Liver (tissue), 9 donors: ENCODE data around the gene IDH1. TPM values are rescaled to one million over a fixed set of nuclear protein-coding genes. Genes with fewer than 3 reads are reported as not detected.

ENCODE experiments used
- DNase-seq: peaks from one replicate; pipeline ENCODE4 v3.0.0-alpha.2; 2017; ENCODE audit warnings: low spot score
- H3K27ac ChIP-seq, 2 donors: one replicate each; pipeline ENCODE4 v1.7.0; 2013; ENCODE audit warnings: inconsistent platforms in 2 of 2, low read length in 2 of 2, control low read depth in 1 of 2, low read depth in 1 of 2, mild to moderate bottlenecking in 1 of 2
- H3K27me3 ChIP-seq, 4 donors: one replicate each; pipeline versions ENCODE4 v1.6.1 to v1.7.0; 2013; ENCODE audit warnings: low read length in 3 of 4, inconsistent platforms in 1 of 4, mild to moderate bottlenecking in 1 of 4, moderate library complexity in 1 of 4; ENCODE audit not compliant: control insufficient read depth in 4 of 4, insufficient read depth in 4 of 4
- H3K36me3 ChIP-seq, 4 donors: one replicate each; pipeline versions ENCODE4 v1.6.1 to v1.7.0; 2013; ENCODE audit warnings: low read length in 3 of 4, mild to moderate bottlenecking in 3 of 4, low read depth in 1 of 4, moderate library complexity in 1 of 4; ENCODE audit not compliant: control insufficient read depth in 4 of 4, insufficient read depth in 3 of 4
- H3K4me1 ChIP-seq, 4 donors: one replicate each; pipeline versions ENCODE4 v1.6.1 to v1.7.0; 2013; ENCODE audit warnings: low read length in 3 of 4, mild to moderate bottlenecking in 3 of 4, moderate library complexity in 1 of 4; ENCODE audit not compliant: control insufficient read depth in 4 of 4, insufficient read depth in 4 of 4
- H3K4me3 ChIP-seq, 3 donors: one replicate each; pipeline versions ENCODE4 v1.6.1 to v1.7.0; 2013; ENCODE audit warnings: low read length in 3 of 3, control low read depth in 1 of 3, low read depth in 1 of 3, mild to moderate bottlenecking in 1 of 3
- H3K9ac ChIP-seq, 2 donors: one replicate each; pipeline ENCODE4 v1.7.0; 2013; ENCODE audit warnings: low read length in 2 of 2, mild to moderate bottlenecking in 2 of 2, moderate library complexity in 2 of 2, control low read depth in 1 of 2, low read depth in 1 of 2
- H3K9me3 ChIP-seq, 4 donors: one replicate each; pipeline versions ENCODE4 v1.6.1 to v1.7.0; 2013; ENCODE audit warnings: low read length in 3 of 4; ENCODE audit not compliant: control insufficient read depth in 4 of 4
- ATF3 ChIP-seq: IDR thresholded peaks from 2 replicates; pipeline ENCODE4 v1.6.1; 2016; ENCODE audit warnings: antibody characterized with exemption
- CTCF ChIP-seq: fragments of 150-350 bp; IDR thresholded peaks from 2 replicates; pipeline ENCODE4 v1.5.1; 2017; ENCODE audit warnings: improper control_type of control experiment, low read depth, low read length; ENCODE audit not compliant: missing input control
- EGR1 ChIP-seq, 2 donors: IDR thresholded peaks; 2 replicates each; pipeline ENCODE4 v1.6.1; 2016 to 2018; ENCODE audit warnings: antibody characterized with exemption in 2 of 2, low read depth in 2 of 2
- FOXA1 ChIP-seq: IDR thresholded peaks from 2 replicates; pipeline ENCODE4 v1.6.1; 2016; ENCODE audit warnings: antibody characterized with exemption
- FOXA2 ChIP-seq: IDR thresholded peaks from 2 replicates; pipeline ENCODE4 v1.6.1; 2016; ENCODE audit warnings: antibody characterized with exemption
- GABPA ChIP-seq, 2 donors: IDR thresholded peaks in 1 of 2; conservative IDR thresholded peaks in 1 of 2; 2 replicates each; pipeline ENCODE4 v1.6.1; 2016; ENCODE audit warnings: antibody characterized with exemption in 2 of 2, mild to moderate bottlenecking in 1 of 2, moderate library complexity in 1 of 2
- HNF4A ChIP-seq, 2 donors: conservative IDR thresholded peaks; 2 replicates each; pipeline ENCODE4 v1.6.1; 2016; ENCODE audit warnings: antibody characterized with exemption in 2 of 2, mild to moderate bottlenecking in 2 of 2
- HNF4G ChIP-seq: IDR thresholded peaks from 2 replicates; pipeline ENCODE4 v1.6.1; 2016; ENCODE audit warnings: antibody characterized with exemption
- JUND ChIP-seq, 2 donors: IDR thresholded peaks; 2 replicates each; pipeline ENCODE4 v1.6.1; 2016; ENCODE audit warnings: antibody characterized with exemption in 2 of 2
- MAX ChIP-seq: IDR thresholded peaks from 2 replicates; pipeline ENCODE4 v1.6.1; 2016; ENCODE audit warnings: antibody characterized with exemption
- NR2F2 ChIP-seq: IDR thresholded peaks from 2 replicates; pipeline ENCODE4 v1.6.1; 2016; ENCODE audit warnings: antibody characterized with exemption
- REST ChIP-seq: IDR thresholded peaks from 2 replicates; pipeline ENCODE4 v1.6.1; 2016; ENCODE audit warnings: antibody characterized with exemption, mild to moderate bottlenecking
- RXRA ChIP-seq, 2 donors: IDR thresholded peaks; 2 replicates each; pipeline ENCODE4 v1.6.1; 2017 to 2018; ENCODE audit warnings: antibody characterized with exemption in 2 of 2, mild to moderate bottlenecking in 1 of 2
- SP1 ChIP-seq: IDR thresholded peaks from 2 replicates; pipeline ENCODE4 v1.6.1; 2018; ENCODE audit warnings: antibody characterized with exemption, mild to moderate bottlenecking
- TAF1 ChIP-seq: conservative IDR thresholded peaks from 2 replicates; pipeline ENCODE4 v1.6.1; 2016; ENCODE audit warnings: antibody characterized with exemption, mild to moderate bottlenecking
- ZBTB33 ChIP-seq: IDR thresholded peaks from 2 replicates; pipeline ENCODE4 v1.6.1; 2016; ENCODE audit warnings: antibody characterized with exemption
- WGBS: extraction: QIAGEN DNeasy Blood & Tissue Kit; methylation state at CpG from one replicate; pipeline ENCODE4 v1.1.7; 2013; 5-methylcytosine and 5-hydroxymethylcytosine counted together
- polyA plus RNA-seq, 2 donors: library from polyadenylated mRNA; stranded (reverse) in 1 of 2; unstranded in 1 of 2; fragments of 200-250 nt in 1 of 2; fragments of >200 nt in 1 of 2; fragmentation: Nextera tagmentation in 1 of 2; extraction: Ambion mirVana in 1 of 2; gene quantifications; one replicate each; pipeline versions ENCODE4 v1.2.1 to v1.2.3, GENCODE V29; 2013 to 2015
- total RNA-seq, 2 donors: library from RNA; depleted of rRNA; stranded (reverse); fragments of >200 nt; gene quantifications; one replicate each; pipeline ENCODE4 v1.2.3, GENCODE V29; 2014
- donor health status: healthy.
- donor health status: healthy.
- donor health status: healthy.
- donor health status: healthy.
- donor health status: healthy.

Gene IDH1
- total and polyA plus RNA-seq, 4 donors: 134 to 188 (median 142) TPM

GRCh38 chr2:208304157-208304556 lies 49.3 kb upstream of the IDH1 start:
- H3K27me3 ChIP-seq: no peaks in the 10 kb centered on the region
- peaks cover 4 to 49% (median 43%) of the 10 kb centered on the region in 4 donors for H3K36me3 ChIP-seq
- no peak overlapping the region for H3K9ac ChIP-seq
- no peak for TF ChIP-seq ZBTB33
- TF ChIP-seq TAF1: no peak
- no peak for TF ChIP-seq ATF3
- no peak for TF ChIP-seq NR2F2
- TF ChIP-seq HNF4A (conservative IDR thresholded peaks at IDR 0.05): no peak
- no peak for TF ChIP-seq CTCF
- TF ChIP-seq REST: no peak
- no peak for TF ChIP-seq FOXA1
- TF ChIP-seq HNF4G: no peak
- TF ChIP-seq FOXA2: no peak
- TF ChIP-seq EGR1 (IDR thresholded peaks at IDR 0.05; ENCODE audit: low read depth in 2 of 2): no peak
- TF ChIP-seq MAX: no peak
- no peak for TF ChIP-seq SP1
- WGBS: 96% methylated on average over 4 of the region's 4 CpGs
- no peak overlapping the region for H3K27ac ChIP-seq
- H3K4me1 ChIP-seq: no peaks in the 10 kb centered on the region
- H3K4me3 ChIP-seq: no peak overlapping the region
- H3K9me3 ChIP-seq: no peaks in the 10 kb centered on the region
- DNase-seq: no peak

- Histone ChIP-seq H3K9ac (no peak overlapping the region), H3K9me3 (no peaks in the 10 kb centered on the region), H3K4me3 (no peak overlapping the region), H3K36me3 (peaks cover 6 to 48% (median 46%) of the 10 kb centered on the region in 4 donors), H3K27ac (no peak overlapping the region), H3K4me1 (no peaks in the 10 kb centered on the region), H3K27me3 (no peaks in the 10 kb centered on the region)
- DNase-seq: no peak
- TF ChIP-seq TAF1: no peak
- no peak for TF ChIP-seq ZBTB33
- TF ChIP-seq FOXA2: no peak
- no peak for TF ChIP-seq HNF4G
- no peak for TF ChIP-seq REST
- no peak for TF ChIP-seq NR2F2
- no peak for TF ChIP-seq GABPA (IDR thresholded peaks at IDR 0.05 in 1 of 2, conservative IDR thresholded peaks at IDR 0.05 in 1 of 2)
- no peak for TF ChIP-seq HNF4A (conservative IDR thresholded peaks at IDR 0.05)
- no peak for TF ChIP-seq MAX
- TF ChIP-seq JUND (IDR thresholded peaks at IDR 0.05): no peak
- TF ChIP-seq RXRA (IDR thresholded peaks at IDR 0.05): no peak
- 97% methylated on average over 5 of the region's 5 CpGs for WGBS
Measured at GRCh38 chr2:208300847-208301618, 46.2 kb upstream of the IDH1 start.
